Stimulated activated CD4-positive, alpha-beta T cell treated with anti-CD3 and anti-CD28 coated beads, Interleukin-15, amount 100 ng/mL, for 24 hours (primary cell): ENCODE data around the gene TICAM1.
"Not testable (repeated sequence)": the region's sequence is repeated elsewhere in the genome, so short reads cannot be mapped to it uniquely, and the experiment has no call there.

ENCODE experiments used
- DNase-seq: peaks from one replicate; pipeline ENCODE4 v3.0.0-alpha.2; 2020

The TICAM1 gene

DNA sequence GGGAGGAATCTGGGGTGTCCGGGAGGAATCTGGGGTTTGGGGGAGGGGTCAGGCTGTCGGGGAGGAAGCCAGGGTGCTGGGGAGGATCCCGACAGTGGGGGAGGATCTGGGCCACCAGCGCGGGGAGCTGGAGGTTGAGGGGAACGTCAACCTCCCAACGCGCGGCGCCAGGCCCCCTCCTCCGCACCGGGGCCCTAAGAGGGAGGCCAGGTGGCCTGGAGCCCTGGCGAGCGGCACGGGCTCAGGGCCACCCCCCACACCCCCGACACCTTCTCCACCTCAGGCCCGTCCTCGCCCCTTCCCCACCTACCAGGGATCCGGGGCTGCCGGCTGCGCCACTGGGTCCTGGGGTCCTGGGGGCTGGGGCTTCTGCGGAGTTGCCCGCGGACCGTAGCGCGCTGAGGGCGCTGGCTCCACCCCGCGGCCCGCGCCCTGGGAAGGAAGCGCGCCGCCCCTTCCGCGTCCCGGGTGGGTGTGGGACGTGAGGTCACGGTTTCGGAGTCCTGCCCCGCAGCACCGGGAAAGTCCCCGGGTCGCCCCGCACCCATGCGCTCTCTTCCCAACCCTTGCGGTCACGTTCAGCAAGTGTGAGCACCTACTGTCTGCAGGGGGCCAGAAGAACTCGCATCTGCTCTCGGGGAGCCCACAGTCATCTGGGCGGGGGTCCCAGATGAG, at the start of gene TICAM1:
Gene TICAM1 (minus strand): TSS at position 409 of the 675 bp plus-strand sequence. CDS start 13,335 bp downstream, outside the sequence.
- DNase-seq = peak; percentile 88

DNA sequence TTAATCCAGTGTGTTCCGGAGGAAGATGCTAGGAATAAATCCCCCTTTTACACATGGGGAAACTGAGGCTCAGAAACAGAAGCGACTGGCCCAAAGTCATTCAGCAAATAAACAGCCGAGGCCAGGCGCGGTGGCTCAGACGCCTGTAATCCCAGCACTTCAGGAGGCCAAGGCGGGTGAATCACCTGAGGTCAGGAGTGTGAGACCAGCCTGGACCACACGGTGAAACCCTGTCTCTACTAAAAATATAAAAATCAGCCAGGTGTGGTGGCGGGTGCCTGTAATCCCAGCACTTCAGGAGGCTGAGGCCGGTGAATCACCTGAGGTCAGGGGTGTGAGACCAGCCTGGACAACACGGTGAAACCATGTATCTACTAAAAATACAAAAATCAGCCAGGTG, 47.5 kb upstream of the TICAM1 start:
- no peak for DNase-seq

DNA sequence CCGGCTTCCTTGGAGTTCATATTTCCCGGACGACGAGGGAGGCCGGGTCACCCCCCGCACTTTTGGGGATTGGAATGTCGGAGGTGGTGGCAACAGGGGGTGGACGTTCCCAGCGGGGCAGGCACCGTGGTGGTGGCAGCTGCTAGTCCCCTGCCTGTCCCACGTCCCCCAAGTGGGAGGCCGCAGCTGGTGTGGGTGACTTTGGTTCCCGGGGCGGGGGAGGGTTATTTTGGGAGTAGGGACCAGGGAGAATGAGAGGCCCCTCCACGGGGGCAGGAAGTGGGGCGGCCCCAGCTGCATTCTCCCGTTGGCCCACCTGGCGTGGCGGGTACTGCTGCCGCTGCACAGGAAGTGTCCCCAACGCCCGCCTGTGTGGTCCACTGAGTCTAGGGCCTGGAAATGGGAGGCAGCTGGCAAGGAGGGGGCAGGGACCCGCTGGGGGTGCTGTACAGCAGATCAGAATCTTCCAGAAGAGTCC, 47.0 kb upstream of the TICAM1 start:
- peak; percentile 26 for DNase-seq

- no peak for DNase-seq
Observed at GRCh38 chr19:4877753-4878490, 46.4 kb upstream of the TICAM1 start.

DNA sequence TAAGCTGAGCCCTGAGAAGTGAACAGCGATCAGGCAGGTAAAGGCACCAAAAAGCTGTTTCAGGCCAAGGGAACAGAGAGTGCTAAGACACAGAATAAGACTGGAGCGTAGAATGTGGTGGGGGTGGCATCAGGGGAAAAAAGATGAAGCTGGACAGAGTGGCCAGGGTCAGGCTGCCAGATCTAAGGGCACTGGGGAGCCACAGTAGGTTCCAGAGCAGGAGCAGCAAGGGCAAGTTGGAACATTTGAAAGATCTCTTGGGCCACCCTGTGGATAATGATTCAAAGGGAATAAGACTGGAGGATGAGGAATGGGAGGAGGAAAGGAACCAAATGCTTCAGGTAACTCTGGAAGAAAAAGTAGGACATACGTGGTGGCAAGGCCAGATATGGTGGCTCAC, 42.4 kb upstream of the TICAM1 start:
- no peak for DNase-seq

DNA sequence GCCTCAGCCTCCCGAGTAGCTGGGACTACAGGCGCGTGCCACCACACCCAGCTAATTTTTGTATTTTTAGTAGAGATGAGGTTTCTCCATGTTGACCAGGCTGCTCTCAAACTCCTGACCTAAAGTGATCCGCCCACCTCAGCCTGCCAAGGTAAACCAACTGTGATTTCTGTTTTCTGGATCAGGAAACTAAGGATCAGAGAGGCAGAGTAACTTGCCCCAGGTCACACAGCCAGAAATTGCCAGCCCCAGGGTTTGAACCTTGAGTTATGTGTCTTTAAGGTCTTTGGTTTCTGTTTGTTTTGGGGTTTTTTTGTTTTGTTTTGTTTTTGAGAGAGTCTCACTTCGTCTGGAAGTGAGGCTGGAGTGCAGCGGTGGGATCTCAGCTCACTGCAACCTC, 40.2 kb upstream of the TICAM1 start:
- DNase-seq = no peak

DNA sequence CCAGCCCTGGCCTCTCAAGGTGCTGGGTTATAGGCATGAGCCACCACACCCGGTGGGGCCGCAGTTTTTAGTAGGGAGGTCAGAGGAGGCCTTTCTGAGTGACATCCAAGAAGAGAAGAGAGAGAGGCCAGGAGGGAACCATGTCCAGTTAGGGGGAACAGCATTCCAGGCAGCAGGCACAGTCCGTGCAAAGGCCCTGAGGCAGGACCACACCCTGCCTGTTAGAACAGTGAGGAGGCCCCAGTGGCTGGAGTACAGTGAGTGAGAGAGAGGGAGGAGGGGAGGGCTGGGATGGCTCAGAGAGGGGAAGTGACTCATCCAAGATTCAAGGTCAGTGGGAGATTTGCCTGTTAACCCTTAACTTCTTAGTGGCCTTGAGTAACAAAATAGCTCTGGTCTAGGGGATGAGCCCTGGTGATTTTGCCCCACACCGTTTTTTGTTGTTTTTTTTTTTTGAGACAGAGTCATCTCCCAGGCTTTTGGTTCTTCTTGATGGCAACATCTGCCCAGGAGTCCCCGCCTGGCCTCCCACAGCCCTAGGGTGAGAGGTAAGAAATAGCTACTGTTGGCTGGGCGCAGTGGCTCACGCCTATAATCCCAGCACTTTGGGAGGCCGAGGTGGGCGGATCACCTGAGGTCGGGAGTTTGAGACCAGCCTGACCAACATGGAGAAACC, 38.7 kb upstream of the TICAM1 start:
- peak; percentile 50 for DNase-seq

DNA sequence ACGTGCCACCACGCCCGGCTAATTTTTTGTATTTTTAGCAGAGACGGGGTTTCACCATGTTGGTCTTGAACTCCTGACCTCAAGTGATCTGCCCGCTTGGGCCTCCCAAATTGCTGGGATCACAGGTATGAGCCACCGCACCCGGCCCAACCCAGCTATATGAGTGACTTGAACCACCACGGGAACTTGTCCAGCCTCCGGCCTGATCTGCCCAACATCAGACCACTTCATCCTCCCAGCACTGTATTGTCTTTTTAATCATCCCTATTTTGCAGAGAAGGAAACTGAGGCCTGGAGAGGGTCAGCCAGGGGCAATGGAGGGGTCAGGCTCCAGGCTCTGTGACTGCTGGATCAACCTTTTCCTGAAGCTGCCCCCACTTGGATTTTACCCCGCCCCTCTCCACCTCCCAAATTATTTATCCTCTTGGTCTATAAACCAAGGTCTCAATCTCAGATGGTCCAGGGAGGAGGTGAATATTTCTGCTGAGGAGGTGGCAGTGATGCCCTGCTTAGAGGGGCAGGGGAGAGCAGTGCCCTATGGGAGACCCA, 36.8 kb upstream of the TICAM1 start:
- DNase-seq = no peak

- DNase-seq = peak; percentile 96
Observed at GRCh38 chr19:4867534-4868285, 36.2 kb upstream of the TICAM1 start, which contains the start of gene PLIN3. Gene PLIN3, minus strand, starts transcription at chr19:4867667. Its CDS starts 6,273 bp downstream, at chr19:4861394.

DNA sequence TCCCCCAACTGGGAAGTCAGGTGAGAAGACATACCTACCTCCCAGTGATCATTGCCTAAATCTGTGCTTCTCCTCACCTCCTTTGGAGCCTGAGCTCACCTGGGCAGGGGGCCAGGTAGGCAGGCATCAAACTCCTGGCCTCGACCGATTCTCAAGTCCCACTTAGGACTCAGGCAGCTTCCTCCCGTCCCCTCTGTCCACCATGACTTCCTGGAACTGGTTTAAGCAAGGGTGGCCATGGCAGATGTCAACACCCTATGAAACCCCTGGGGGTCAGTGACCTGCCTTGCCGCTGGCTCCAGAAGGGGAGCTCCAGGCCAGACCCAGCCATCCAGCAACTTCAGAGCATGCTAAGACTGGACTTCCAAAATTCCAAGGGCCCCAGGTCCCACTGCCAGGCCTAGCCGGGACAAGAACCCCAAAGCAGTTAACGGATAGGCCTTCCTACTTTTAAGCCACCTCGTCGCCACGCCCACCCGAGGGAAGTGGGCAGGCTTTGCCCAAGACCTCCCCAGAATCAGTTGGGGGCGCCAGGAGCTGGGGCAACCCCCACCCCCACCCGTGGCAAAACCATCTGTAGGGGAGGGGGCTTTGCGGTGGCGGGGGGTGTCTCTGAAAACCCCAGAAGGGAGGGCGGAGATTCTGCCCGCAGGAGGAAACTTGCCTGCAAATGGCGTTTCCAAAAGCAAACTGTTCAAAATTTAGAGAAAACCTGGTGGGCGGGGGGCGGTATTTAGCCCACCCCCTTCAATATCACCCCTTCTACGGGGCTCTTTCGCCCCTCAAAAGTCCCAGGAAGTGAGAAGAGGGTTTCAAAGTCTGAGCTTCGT, 35.3 kb upstream of the TICAM1 start:
- DNase-seq = peak; percentile 63

- no peak for DNase-seq
Observed at GRCh38 chr19:4861147-4861546, 29.6 kb upstream of the TICAM1 start.

DNA sequence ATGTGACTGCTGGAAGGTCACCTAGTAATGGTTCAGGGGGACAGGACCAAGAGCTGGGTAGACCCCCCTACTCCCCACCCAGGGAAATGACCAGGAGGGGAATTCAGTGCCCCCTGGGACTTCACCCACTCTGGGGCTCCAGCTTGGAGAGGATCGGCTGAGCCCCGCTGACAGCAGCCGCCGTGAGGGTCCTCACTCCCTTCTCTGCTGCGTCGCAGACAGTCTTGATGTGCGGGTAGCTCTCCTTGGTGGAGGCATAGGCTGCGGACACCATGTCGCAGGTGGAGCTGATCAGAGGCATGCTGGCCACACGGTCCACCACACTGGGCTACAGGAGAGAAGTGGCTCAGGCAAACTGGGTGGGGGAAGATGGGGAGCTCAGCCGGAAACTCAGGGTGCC, 28.2 kb upstream of the TICAM1 start:
- no peak for DNase-seq

DNA sequence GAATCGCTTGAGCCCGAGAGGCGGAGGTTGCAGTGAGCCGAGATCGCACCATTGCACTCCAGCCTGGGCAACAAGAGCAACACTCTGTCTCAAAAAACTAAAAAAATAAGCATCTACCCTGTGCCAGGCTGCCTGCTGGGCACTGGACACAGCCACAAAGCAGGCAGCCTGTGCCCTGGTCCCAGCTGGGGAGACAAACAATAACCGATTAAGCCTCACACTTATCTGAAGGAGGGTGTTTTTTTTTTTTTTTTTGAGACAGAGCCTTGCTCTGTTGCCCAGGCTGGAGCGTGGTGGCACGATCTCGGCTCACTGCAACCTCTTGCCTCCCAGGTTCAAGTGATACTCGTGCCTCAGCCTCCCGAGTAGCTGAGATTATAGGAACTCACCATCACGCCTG, 25.0 kb upstream of the TICAM1 start:
- not testable (repeated sequence) for DNase-seq

DNA sequence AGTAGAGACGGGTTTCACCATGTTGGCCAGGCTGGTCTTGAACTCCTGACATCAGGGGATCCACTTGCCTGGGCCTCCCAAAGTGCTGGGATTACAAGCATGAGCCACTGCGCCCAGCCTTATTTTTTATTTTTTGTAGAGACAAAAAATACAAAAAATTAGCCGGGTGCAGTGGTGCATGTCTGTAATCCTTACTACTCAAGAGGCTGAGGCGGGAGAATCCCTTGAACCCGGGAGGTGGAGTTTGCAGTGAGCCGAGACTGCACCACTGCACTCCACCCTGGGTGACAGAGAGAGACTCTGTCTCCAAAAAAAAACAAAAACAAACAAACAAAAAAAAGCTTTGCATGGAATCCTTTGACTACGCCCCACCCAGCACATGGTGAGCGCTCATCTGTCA, 22.0 kb upstream of the TICAM1 start:
- not testable (repeated sequence) for DNase-seq

GRCh38 chr19:4852484-4852883, 21.0 kb upstream of the TICAM1 start:
- no peak for DNase-seq

GRCh38 chr19:4851551-4852290, 20.2 kb upstream of the TICAM1 start:
- peak; percentile 79 for DNase-seq

DNA sequence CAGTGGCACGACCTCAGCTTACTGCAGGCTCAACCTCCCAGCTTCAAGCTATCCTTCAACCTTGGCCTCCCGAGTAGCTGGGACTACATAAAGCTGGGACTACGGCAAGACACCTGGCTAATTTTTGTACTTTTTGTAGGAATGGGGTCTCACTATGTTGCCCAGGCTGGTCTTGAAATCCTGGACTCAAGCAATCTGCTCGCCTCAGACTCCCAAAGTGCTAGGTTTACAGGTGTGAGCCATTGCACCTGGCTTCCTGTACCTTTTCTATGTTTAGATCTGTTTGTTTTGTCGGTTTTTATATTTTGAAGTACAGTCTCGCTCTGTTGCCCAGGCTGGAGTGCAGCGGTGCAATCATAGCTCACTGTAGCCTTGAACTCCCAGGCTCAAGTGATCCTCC, 17.5 kb upstream of the TICAM1 start:
- no peak for DNase-seq

GRCh38 chr19:4847190-4847973, 15.9 kb upstream of the TICAM1 start:
- no peak for DNase-seq

DNA sequence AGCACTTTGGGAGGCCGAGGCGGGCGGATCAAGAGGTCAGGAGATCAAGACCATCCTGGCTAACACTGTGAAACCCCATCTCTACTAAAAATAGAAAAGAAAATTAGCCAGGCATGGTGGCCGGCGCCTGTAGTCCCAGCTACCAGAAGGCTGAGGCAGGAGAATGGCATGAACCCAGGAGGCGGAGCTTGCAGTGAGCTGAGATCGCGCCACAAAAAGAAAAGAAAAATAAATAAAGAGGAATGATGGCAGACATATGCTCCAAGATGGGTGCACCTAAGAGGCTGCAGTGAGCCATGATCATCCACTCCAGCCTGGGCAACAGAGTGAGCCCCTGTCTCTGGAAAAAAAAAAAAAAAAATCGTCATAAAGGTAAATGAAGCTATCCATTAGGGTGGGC, 14.5 kb upstream of the TICAM1 start:
- DNase-seq = not testable (repeated sequence)
